NCI-H1048 (cell line): ENCODE measurements around the gene DDX4.

Source experiments
- DNase-seq: peaks from one replicate; lab custom pipeline; 2025; lab: John Stamatoyannopoulos, UW

The DDX4 gene

DNA sequence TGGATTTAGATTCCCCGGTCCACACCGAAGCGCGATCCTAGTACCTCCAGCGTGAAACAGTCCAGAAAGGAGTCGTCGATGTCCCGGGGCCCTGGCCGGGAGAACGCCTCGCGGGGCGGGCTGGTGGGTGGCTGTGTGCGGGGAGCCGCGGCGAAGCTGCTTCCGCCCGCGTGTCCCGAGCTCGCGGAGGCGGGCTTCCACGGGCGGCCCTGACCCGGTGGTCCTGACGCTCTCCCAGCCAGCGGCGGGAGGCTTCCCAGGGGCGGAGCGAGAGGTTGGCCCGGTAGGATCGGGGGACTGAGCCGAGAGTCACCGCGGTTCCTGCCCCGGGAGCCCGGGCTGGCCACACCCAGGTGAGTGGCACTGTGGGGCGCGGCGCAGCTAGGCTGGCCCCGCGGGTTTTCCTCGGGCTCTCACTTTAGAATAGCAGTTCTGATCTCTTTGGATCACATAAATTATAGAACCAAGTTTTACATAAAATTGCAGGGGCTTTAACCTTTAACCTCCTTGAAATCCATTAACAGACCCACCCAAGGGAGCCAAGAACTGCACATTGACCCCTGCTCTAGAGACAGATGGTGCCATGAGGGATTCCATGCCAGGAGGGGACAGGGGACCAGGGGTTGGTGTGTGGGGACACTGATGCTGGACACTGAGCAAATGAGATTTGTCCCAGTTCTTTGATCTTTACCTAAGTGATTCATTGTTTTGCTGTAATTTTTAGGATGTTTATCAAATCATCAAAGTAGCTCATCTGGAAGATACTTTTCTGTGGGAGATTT is 84.1 kb downstream of the DDX4 start:
- DNase-seq, result no peak

- no peak for DNase-seq
These were observed 85.4 kb downstream of the DDX4 start for GRCh38 chr5:55823151-55823796.

DNA sequence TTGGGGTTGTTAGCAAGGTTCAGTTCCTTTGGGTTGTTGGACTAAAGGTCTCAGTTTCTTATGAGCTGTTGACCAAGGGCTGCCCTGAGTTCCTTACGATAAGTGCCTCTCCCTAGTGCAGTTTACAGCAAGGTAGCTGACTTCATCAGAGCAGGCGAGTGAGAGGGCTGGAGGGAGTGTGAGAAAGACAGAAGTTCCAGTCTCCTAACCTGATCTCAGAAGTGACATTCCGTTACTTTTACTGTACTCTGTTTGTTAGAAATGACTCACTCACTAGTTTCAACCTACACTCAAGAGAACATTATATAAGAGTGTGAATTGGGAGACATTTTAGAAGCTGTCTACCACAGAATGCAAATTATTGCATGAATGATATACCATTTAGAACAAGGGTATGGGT is 92.1 kb downstream of the DDX4 start:
- no peak for DNase-seq

DNA sequence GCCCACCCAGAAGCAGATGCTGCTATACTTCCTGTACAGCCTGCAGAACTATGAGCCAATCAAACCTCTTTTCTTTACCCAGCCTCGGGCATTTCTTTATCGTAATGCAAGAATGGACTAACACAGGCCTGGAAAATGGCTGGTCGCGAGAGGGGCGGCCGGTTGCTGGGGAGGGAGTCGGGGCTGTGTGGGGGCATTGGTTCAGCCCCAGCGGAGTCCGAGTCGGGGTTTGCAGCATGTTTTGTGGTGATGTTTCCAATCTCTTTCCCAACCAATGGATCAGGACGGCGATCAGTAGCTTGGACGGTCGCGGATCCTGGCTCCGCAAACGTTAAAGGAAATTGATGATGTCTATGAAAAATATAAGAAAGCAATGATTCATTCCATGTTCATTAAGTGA is 94.6 kb downstream of the DDX4 start:
- no peak for DNase-seq

DNA sequence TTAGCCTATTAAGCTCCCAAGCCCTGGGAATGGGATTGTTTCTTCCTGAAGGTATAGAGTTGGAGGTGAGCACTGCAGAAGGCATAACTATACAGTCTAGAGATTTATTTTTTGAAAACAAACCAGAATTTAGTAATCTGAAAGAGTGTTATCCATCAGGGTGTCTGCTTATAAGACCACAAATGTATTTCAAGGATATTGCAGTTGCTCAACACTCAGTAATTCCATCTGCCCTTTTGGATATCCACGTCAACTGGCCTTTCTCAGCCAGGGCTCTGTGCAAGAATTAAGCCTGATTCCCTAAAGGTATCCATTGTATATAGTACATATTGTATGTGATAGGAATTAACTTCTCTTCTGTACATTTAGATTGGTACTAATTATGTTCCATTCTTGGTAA is 98.3 kb downstream of the DDX4 start:
- no peak for DNase-seq

DNA sequence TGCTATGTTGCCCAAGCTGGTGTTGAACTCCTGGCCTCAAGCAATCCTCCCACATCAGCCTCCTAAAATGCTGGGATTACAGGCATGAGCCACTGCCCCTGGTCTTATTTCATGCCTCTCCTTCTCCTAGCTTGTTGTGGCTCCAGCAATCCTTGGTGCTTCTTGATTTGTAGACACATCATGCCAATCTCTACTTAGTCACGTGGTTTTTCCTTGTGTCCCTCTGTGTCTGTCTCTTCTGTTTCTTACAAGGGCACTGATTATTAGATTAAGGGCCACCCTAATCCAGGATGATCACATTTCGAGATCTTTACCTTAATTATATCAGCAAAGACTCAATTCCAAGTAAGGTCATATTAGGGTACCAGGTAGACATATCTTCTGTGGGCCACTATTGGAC is 104.1 kb downstream of the DDX4 start:
- DNase-seq, result no peak

DNA sequence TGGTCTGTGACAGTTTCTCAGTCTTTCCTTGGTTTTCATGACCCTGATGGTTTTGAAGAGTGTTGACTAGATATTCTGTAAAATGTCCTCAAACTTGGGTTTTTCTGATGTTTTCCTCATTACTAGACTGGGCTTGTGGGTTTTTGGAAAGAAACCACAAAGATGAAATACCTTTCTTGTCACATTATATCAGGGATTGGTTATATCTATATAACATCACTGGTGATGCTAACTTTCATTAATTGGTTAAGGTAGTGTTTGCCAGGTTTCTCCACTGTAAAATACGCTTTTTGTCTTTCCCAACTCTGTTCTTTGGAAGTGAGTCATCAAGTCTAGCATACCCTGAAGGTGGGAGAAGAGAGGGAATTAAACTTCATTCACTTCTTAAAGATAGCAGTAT is 110.0 kb downstream of the DDX4 start:
- DNase-seq, result no peak

- no peak for DNase-seq
These were observed 110.9 kb downstream of the DDX4 start for GRCh38 chr5:55848783-55849182.

DNA sequence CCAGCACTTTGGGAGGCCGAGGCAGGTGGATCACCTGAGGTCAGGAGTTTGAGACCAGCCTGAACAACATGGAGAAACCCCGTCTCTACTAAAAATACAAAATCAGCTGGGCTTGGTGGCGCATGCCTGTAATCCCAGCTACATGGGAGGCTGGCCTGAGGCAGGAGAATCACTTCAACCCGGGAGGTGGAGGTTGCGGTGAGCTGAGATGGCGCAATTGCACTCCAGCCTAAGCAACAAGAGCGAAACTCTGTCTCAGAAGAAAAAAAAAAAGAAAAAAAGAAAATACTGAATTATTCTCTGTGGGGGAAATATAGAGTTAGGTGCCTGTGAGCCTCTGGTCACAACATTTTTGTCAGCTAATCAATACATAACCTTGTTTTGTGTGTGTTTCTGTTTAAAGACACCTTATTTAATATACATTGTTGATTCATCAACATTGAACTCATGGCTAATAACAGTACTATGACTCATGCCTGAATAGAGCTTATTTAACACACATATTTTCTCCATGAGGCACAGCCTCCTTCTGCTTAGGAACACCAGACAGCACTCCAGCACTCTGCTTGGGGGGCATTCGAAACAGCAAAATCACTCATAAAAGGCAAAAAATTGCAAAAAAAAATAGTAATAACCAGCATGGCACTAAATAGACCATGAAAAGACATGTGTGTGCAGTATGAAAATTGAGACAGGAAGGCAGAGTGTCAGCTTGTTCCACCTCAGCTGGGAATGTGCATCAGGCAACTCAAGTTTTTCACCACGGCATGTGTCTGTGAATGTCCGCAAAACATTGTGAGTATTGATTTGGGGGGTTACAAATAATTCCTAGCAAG is 113.2 kb downstream of the DDX4 start, which contains the start of gene IL31RA:
IL31RA (plus strand) TSS at position 519 of the 836 bp plus-strand sequence; CDS start at position 733, 214 bp downstream.
- no peak for DNase-seq

GRCh38 chr5:55851675-55851979 is 113.8 kb downstream of the DDX4 start:
- DNase-seq, result no peak

DNA sequence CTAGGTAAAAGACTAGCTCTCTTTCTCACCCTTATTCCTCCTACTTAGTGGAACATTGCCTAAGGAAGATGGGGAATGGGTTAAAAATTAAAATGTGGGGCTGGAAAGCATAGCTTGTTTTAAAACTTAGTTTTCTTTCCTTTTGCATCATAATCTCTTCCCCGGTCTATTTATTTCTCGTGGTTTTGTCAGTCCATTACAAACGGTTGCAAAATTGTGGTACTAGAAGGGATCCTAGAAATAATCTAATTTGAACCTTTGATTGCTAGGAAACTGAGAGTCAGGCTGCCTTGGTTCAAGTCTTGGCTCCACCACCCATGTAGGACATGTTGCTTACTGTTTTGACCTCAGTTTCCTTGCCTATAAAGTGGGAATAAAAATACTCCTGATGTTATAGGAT is 114.6 kb downstream of the DDX4 start:
- no peak for DNase-seq

DNA sequence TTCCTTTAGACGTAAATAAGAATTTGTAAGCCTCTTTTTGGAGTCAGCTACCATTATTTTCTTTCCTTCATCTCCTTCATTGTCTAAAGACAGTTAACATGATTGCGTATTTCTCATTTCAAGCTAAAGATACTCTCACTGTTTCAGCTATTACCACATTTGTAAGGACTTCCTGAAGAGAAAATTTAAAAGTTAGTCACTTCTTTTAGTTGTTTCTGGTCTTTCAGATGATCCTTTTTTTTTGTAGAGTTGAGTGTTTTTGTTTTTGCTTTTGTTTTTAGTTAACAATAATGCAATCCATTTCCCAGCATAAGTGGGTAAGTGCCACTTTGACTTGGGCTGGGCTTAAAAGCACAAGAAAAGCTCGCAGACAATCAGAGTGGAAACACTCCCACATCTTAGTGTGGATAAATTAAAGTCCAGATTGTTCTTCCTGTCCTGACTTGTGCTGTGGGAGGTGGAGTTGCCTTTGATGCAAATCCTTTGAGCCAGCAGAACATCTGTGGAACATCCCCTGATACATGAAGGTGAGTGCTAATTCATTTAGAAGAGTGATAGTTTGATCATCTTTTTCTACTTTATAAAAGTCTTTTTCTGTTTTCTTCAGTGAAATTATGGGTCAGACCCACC is 115.3 kb downstream of the DDX4 start:
- no peak for DNase-seq

GRCh38 chr5:55853818-55854217 is 116.0 kb downstream of the DDX4 start:
- DNase-seq, result no peak

DNA sequence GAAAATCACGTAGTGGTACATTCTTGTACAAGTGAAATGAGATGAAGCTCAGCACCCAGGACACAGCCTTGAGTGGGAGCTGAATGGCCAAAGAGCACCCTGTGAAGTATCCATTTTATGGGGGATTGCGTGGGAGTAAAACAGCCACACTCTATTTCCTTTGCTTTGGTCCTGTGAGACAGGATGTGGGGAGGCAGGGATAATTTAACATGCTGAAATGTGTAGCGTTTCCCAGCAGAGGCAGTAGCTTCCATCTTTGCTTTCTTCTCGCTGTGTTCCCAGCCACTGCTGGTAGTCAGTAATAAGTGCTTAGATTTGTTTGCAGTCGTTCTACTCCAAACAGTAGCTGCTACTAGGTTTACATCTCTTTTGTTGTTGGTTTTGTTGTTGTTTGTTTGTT is 117.6 kb downstream of the DDX4 start:
- DNase-seq, result no peak

DNA sequence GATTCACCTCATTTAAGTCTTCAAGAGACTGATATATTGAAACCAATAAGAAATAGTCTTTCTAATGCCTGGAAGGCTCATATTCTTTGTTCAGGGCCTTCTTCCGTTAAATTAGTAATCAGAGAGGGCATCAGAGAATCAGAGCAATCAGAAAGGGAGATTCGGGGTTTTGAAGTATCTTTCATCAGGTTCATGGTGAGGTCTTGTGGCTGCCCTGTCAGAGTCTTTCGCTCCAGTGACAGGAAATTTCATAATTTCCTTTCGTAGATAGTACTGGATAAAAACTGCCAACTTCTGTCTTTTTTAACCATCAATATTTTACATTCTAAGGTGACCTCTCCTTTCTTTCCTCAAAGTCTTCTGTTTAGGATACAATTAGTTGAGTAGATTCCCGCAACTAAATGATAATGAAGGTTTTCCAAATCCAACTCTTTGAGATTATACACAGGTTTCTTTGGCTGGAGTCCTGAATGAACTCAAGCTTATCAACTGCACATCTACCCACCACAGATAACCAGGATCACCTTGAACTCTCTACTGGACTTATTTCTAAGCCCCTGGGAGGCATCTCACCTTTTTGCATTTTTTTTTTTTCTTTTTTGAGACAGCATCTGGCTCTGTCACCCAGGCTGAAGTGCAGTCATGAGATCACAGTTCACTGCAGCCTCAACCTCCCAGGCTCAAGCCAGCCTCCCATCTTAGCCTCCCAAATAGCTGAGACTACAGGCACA is 118.8 kb downstream of the DDX4 start:
- DNase-seq, result no peak

DNA sequence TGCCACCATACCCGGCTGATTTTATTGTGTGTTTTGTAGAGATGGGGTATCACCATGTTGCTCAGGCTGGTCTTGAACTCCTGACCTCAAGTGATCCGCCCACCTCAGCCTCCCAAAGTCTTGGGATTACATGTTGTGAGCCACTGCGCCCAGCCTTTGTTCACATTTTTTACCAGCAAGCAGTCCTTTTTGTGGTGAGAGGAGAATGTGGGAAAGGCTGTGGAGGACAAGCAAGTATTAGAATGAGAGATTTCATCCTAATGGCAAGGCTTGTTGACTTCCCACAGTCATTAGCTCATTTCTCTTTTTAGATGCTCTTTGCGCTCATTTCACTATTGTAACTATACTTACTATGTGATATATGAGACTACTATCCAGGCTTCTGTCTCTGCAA is 119.4 kb downstream of the DDX4 start:
- DNase-seq, result no peak

DNA sequence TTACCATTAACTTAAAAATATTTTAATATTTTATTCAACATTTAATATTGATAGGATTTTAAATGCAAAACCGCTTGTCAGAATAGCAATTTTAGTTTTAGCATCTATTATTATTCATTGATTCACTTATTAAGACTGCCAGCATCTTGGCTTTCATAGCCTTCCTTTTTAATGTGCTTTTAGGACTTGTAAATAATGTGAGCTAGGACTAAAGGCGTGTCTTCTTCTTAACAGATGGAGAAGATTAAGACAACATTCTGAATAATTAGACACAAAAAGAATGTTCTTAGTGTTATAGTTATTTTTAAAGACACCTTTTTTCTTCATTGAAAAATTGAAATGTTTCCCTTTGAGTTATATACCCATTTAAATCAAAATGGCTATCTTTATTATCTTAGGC is 120.2 kb downstream of the DDX4 start:
- DNase-seq, result no peak

GRCh38 chr5:55860288-55860687 is 122.4 kb downstream of the DDX4 start:
- no peak for DNase-seq

GRCh38 chr5:55860709-55861108 is 122.8 kb downstream of the DDX4 start:
- DNase-seq, result no peak

- DNase-seq, result no peak
These were observed 127.0 kb downstream of the DDX4 start for GRCh38 chr5:55864606-55865541.

- no peak for DNase-seq
These were observed 128.0 kb downstream of the DDX4 start for GRCh38 chr5:55865831-55866230.
